H9 (cell line): Measurements from ENCODE around the gene TECTA. TPM values are rescaled to one million over a fixed set of nuclear protein-coding genes. Genes with fewer than 3 reads are reported as not detected.

Source experiments
- DNase-seq: peaks from one replicate; pipeline ENCODE4 v3.0.0-alpha.2; 2017
- H2AFZ ChIP-seq: one replicate; pipeline ENCODE4 v1.6.1; 2013; ENCODE audit warnings: mild to moderate bottlenecking, low read length, control low read depth, moderate library complexity
- H2AK5ac ChIP-seq: 2 replicates; pipeline ENCODE4 v1.6.1; 2013; ENCODE audit warnings: low read length, control low read depth, mixed read lengths; ENCODE audit not compliant: insufficient read length
- H2BK120ac ChIP-seq: one replicate; pipeline ENCODE4 v1.6.1; 2013; ENCODE audit warnings: low read depth, mild to moderate bottlenecking, low read length, control low read depth, inconsistent platforms; ENCODE audit not compliant: poor library complexity, severe bottlenecking
- H2BK12ac ChIP-seq: 2 replicates; pipeline ENCODE4 v1.6.1; 2013; ENCODE audit warnings: low read length, control low read depth, mixed read lengths, low read depth; ENCODE audit not compliant: insufficient read length
- H2BK15ac ChIP-seq: 2 replicates; pipeline ENCODE4 v1.6.1; 2013; ENCODE audit warnings: low read depth, low read length, control low read depth
- H2BK20ac ChIP-seq: one replicate; pipeline ENCODE4 v1.6.1; 2013; ENCODE audit warnings: low read depth, mild to moderate bottlenecking, low read length, control low read depth, inconsistent platforms; ENCODE audit not compliant: poor library complexity, severe bottlenecking
- H2BK5ac ChIP-seq: 2 replicates; pipeline ENCODE4 v1.6.1; 2013; ENCODE audit warnings: low read length, control low read depth, mixed read lengths; ENCODE audit not compliant: insufficient read length
- H3K14ac ChIP-seq: 2 replicates; pipeline ENCODE4 v1.6.1; 2013; ENCODE audit warnings: low read length, control low read depth; ENCODE audit not compliant: insufficient read depth
- H3K18ac ChIP-seq: 2 replicates; pipeline ENCODE4 v1.6.1; 2013; ENCODE audit warnings: low read depth, mild to moderate bottlenecking, mixed read lengths, low read length, control low read depth; ENCODE audit not compliant: insufficient read length
- H3K23ac ChIP-seq: 2 replicates; pipeline ENCODE4 v1.6.1; 2013; ENCODE audit warnings: low read length, control low read depth, mixed read lengths, low read depth; ENCODE audit not compliant: insufficient read length
- H3K23me2 ChIP-seq: 2 replicates; pipeline ENCODE4 v1.6.1; 2013; ENCODE audit warnings: low read depth, mild to moderate bottlenecking, mixed read lengths, low read length, control low read depth; ENCODE audit not compliant: insufficient read length, poor library complexity, severe bottlenecking
- H3K27ac ChIP-seq: 2 replicates; pipeline ENCODE4 v1.5.1; 2013; ENCODE audit warnings: low read length, control low read depth, mixed read lengths, low read depth; ENCODE audit not compliant: insufficient read length
- H3K27me3 ChIP-seq: 2 replicates; pipeline ENCODE4 v1.6.1; 2013; ENCODE audit warnings: low read length, control low read depth, inconsistent platforms; ENCODE audit not compliant: insufficient read depth
- H3K4ac ChIP-seq: 2 replicates; pipeline ENCODE4 v1.6.1; 2013; ENCODE audit warnings: low read depth, mild to moderate bottlenecking, control low read depth, inconsistent platforms, low read length, moderate library complexity
- H3K4me1 ChIP-seq: 2 replicates; pipeline ENCODE4 v1.6.1; 2013; ENCODE audit warnings: low read length, control low read depth, inconsistent platforms; ENCODE audit not compliant: insufficient read depth
- H3K4me2 ChIP-seq: 2 replicates; pipeline ENCODE4 v1.6.1; 2013; ENCODE audit warnings: low read length, control low read depth, mixed read lengths; ENCODE audit not compliant: insufficient read length, insufficient read depth
- H3K56ac ChIP-seq: 2 replicates; pipeline ENCODE4 v1.6.1; 2013; ENCODE audit warnings: low read depth, mild to moderate bottlenecking, mixed read lengths, low read length, control low read depth; ENCODE audit not compliant: insufficient read length
- H3K79me1 ChIP-seq: 2 replicates; pipeline ENCODE4 v1.6.1; 2013; ENCODE audit warnings: low read depth, mild to moderate bottlenecking, moderate library complexity, low read length, control low read depth, inconsistent platforms; ENCODE audit not compliant: insufficient read depth, poor library complexity, severe bottlenecking
- H3K79me2 ChIP-seq: 2 replicates; pipeline ENCODE4 v1.6.1; 2013; ENCODE audit warnings: low read length, control low read depth, inconsistent platforms; ENCODE audit not compliant: insufficient read depth
- H3K9ac ChIP-seq: 2 replicates; pipeline ENCODE4 v1.6.1; 2013; ENCODE audit warnings: low read length, control low read depth, mixed read lengths; ENCODE audit not compliant: insufficient read length; ENCODE audit errors: extremely low read depth
- H3K9me3 ChIP-seq: one replicate; pipeline ENCODE4 v1.6.1; 2013; ENCODE audit warnings: low read depth, low read length, inconsistent platforms; ENCODE audit not compliant: control insufficient read depth
- H3T11ph ChIP-seq: one replicate; pipeline ENCODE4 v1.6.1; 2013; ENCODE audit warnings: mild to moderate bottlenecking, low read length, control low read depth, inconsistent platforms
- H4K20me1 ChIP-seq: one replicate; pipeline ENCODE4 v1.6.1; 2013; ENCODE audit not compliant: control insufficient read depth, insufficient read length, insufficient read depth
- H4K5ac ChIP-seq: 2 replicates; pipeline ENCODE4 v1.6.1; 2013; ENCODE audit warnings: low read depth, mild to moderate bottlenecking, mixed read lengths, low read length, control low read depth; ENCODE audit not compliant: insufficient read length
- H4K8ac ChIP-seq: replicated peaks from 2 replicates; pipeline ENCODE4 v1.6.1; 2013; ENCODE audit warnings: low read length, control low read depth, mixed read lengths, low read depth; ENCODE audit not compliant: insufficient read length
- H4K91ac ChIP-seq: 2 replicates; pipeline ENCODE4 v1.6.1; 2013; ENCODE audit warnings: low read depth, mild to moderate bottlenecking, moderate library complexity, mixed read lengths, low read length, control low read depth; ENCODE audit not compliant: insufficient read length
- H3K27ac Mint-ChIP-seq, 3 experiments: 2 replicates in 2 of 3; 3 replicates in 1 of 3; pipeline ENCODE4 v1.8.0; 2020 to 2021; ENCODE audit warnings: mixed read lengths in 3 of 3, mild to moderate bottlenecking in 1 of 3, moderate library complexity in 1 of 3
- H3K27me3 Mint-ChIP-seq: 2 replicates; pipeline ENCODE4 v1.8.0; 2021; ENCODE audit warnings: low read depth, mild to moderate bottlenecking, moderate library complexity, mixed read lengths
- H3K36me3 Mint-ChIP-seq, 3 experiments: 2 replicates in 2 of 3; 3 replicates in 1 of 3; pipeline ENCODE4 v1.8.0; 2020 to 2021; ENCODE audit warnings: low read depth in 3 of 3, mixed read lengths in 3 of 3; ENCODE audit not compliant: insufficient read depth in 1 of 3
- H3K4me1 Mint-ChIP-seq, 2 experiments: 2 replicates each; pipeline ENCODE4 v1.8.0; 2020; ENCODE audit warnings: mixed read lengths in 2 of 2
- H3K4me3 Mint-ChIP-seq, 2 experiments: 2 replicates in 1 of 2; 3 replicates in 1 of 2; pipeline ENCODE4 v1.8.0; 2020 to 2021; ENCODE audit warnings: mild to moderate bottlenecking in 2 of 2, mixed read lengths in 2 of 2, moderate library complexity in 1 of 2
- H3K9me3 Mint-ChIP-seq, 2 experiments: 2 replicates in 1 of 2; 3 replicates in 1 of 2; pipeline ENCODE4 v1.8.0; 2020; ENCODE audit warnings: mild to moderate bottlenecking in 2 of 2, mixed read lengths in 2 of 2, moderate library complexity in 1 of 2
- CTCF ChIP-seq: fragments of 200-600 bp; sonication (generic); conservative IDR thresholded peaks from 3 replicates; pipeline ENCODE4 v1.8.0; 2021; ENCODE audit warnings: antibody characterized with exemption, mild to moderate bottlenecking
- WGBS: extraction: QIAGEN DNeasy Blood & Tissue Kit; methylation state at CpG from one replicate; pipeline ENCODE4 v1.1.7; 2013; ENCODE audit warnings: missing lambda C conversion rate, low lambda C conversion rate, mixed read lengths; ENCODE audit not compliant: insufficient read length; ENCODE audit errors: extremely low coverage; 5-methylcytosine and 5-hydroxymethylcytosine counted together
- total RNA-seq: library from RNA; stranded (reverse); gene quantifications from 2 replicates; pipeline ENCODE4 v1.2.1, GENCODE V29; 2021

Gene TECTA
- total RNA-seq, 1 experiment from 2014 or later = 0.66 TPM

GRCh38 chr11:121070951-121071845, 29.8 kb upstream of the TECTA start:
- Histone ChIP-seq H4K20me1 (no peaks in the 10 kb centered on the region), H4K8ac (no peak overlapping the region), H2BK120ac (no peak overlapping the region), H3K9me3 (no peaks in the 10 kb centered on the region), H3K9ac (no peak overlapping the region), H3K23me2 (no peaks in the 10 kb centered on the region), H3K4ac (no peak overlapping the region), H2AFZ (no peak overlapping the region), H4K5ac (no peak overlapping the region), H2BK15ac (no peak overlapping the region), H3K4me2 (no peak overlapping the region), H3K14ac (no peak overlapping the region), H3K27ac (peak overlapping the region; percentile 66), H2BK12ac (no peak overlapping the region), H3T11ph (no peak overlapping the region), H3K4me1 (no peaks in the 10 kb centered on the region), H2BK5ac (no peak overlapping the region), H2BK20ac (no peak overlapping the region), H4K91ac (no peak overlapping the region), H3K56ac (no peak overlapping the region), H2AK5ac (no peak overlapping the region), H3K79me1 (no peaks in the 10 kb centered on the region), H3K79me2 (no peaks in the 10 kb centered on the region), H3K23ac (no peak overlapping the region), H3K18ac (no peak overlapping the region), H3K27me3 (no peaks in the 10 kb centered on the region)
- DNase-seq = no peak
- Mint-ChIP-seq H3K27ac (peak overlapping the region; percentile 89 to 97 (median 96)), H3K9me3 (no peaks in the 10 kb centered on the region; a peak in 1 of 5 replicates), H3K36me3 (peaks cover 19 to 37% (median 27%) of the 10 kb centered on the region in 3 experiments), H3K27me3 (no peaks in the 10 kb centered on the region), H3K4me1 (peaks cover 19 to 20% of the 10 kb centered on the region in 2 experiments), H3K4me3 (no peak overlapping the region)
- TF ChIP-seq CTCF = no peak
- no CpG with 5 or more reads among the region's 2 CpGs for WGBS
